GM18507 (cell line): ENCODE results near the gene DNM2.
"Not testable (repeated sequence)": the region's sequence is repeated elsewhere in the genome, so short reads cannot be mapped to it uniquely, and the experiment has no call there.

ENCODE experiments used
- DNase-seq: peaks from one replicate; pipeline ENCODE4 v3.0.0; 2011; ENCODE audit warnings: low read depth; ENCODE audit not compliant: insufficient read length; ENCODE audit errors: extremely low spot score
- FAIRE-seq: peaks from 2 replicates; lab custom pipeline; 2011; peaks lifted over from hg19 to GRCh38; lab: Jason Lieb, UNC

DNM2 gene

DNA sequence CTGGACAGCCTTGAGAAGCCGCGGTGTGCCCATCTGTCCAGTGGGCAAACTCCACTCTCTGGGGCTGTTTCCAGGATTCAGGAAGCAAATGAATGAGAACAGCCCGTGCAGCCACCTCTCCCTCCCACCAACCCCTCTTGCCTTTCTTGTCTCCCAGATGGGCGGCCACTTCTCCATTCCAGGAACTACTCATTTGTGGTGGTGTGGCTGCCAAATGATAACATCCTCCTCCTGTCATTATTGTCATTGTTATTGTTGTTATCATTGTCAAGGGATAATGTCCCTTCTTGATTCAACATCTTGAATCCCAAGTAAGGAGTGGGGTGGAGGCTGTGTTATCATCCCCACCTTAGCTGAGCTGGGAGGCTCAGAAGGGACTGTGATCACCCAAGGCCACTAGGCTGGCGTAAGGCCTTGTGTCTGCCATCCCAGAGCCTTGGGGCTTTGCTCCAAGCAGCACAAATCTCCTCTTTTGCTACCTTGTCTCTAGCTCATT lies 1.6 kb downstream of the DNM2 start:
- no peak for FAIRE-seq

DNA sequence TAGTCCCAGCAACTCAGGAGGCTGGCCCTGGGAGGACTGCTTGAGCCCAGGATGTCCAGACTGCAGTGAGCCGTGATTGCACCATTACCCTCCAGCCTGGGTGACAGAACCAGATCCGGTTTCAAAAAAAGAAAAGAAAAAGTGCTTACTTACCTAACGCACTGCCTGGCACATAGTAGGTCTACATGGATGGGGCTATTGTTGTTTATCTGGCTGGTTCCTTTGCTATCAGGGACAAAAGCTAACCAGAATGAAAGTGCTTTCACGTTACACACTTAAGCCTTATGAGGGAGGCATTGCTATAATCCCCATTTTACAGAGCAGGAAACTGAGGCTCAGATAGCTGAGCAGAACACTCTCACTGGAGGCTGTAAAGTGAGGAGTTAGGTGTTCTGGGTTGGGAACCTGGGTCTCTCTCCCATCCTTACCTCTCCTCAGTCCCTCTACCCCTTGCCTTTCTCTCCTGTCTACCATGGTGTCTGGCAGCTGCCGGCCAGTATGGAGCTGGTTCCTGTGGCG lies 2.8 kb downstream of the DNM2 start:
- FAIRE-seq (no peak), DNase-seq (no peak)

More for the DNA sequence above, 1.6 kb downstream of the DNM2 start:
- no peak for DNase-seq

DNA sequence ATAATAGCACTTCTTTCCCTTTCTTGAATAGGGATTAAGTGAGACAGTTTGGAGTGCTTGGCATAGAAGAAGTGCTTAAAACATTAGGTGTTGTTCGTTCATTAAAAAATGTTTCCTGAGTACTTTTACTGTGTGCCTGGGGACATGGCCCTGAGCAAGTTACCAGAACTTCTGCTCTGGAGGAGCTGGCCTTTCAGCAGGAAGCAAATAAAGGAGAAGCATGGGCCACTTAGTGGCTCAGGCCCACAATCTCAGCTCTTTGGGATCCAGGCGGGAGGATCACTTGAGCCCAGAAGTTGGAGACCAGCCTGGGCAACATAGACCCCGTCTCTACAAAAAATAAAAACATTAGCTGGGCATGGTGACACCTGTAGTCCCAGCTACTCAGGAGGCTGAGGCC lies 5.7 kb downstream of the DNM2 start:
- no peak for FAIRE-seq
- no peak for DNase-seq

DNA sequence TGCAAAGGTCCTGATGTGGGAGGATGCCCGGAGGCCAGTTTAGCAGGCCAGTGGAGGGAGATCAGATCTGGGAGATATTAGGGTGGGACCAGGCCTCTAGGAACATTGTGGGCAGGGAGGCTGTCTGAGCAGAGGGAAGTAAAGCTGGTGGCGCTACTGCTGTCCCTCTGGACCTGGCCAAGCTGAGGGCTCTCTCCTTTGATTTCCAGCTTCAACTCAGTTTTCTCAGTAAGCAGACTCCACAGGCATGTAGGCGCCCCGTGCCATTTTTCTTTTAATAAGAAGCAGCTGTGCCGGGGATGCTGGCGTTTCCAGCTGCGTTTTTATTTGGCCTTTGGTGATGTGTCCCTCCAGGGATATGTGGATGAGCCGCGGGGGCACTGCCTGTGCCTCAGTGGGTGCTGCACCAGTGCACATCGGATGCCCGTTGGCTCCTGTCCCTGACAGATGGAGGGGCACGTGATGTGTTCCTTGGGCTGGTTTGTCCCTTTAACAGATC lies 6.7 kb downstream of the DNM2 start:
- FAIRE-seq: no peak
- DNase-seq: no peak

DNA sequence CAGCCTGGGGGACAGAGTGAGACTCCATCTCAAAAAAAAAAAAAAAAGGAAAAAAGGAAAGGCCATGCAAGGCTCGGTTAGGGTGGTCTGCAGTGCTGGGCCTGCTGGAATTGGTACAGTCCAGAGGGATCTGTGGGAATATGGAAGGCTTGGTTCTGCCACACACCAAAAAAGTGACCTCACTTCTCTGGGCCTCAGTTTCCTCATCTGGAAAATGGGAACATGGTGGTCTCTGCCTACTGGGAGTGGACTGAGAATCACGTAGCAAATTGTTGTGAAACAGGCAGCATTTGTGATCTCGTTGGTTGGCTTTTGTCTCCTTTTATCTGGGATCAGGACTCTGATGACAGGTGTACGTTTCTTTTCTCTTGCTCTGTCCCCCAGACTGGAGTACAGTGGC lies 7.5 kb downstream of the DNM2 start:
- DNase-seq (no peak), FAIRE-seq (no peak)

DNA sequence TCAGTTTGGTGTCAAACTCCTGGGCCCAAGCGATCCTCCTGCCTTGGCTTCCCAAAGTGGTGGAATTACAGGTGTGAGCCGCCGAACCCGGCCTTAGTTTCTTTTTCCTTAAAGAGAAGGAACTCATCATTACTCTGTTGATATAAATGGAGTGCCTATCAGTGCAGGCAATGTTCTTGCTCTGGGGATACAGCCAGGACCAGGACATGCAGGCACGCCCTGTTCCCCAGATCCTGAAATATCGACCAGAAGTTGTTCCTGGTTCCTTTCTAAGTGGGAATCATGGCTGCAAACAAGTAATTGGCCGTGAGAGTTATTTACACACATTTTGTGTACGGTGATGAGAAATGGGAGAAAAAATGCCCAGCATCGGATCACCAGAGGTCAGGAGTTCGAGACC lies 8.4 kb downstream of the DNM2 start:
- FAIRE-seq (no peak), DNase-seq (no peak)

DNA sequence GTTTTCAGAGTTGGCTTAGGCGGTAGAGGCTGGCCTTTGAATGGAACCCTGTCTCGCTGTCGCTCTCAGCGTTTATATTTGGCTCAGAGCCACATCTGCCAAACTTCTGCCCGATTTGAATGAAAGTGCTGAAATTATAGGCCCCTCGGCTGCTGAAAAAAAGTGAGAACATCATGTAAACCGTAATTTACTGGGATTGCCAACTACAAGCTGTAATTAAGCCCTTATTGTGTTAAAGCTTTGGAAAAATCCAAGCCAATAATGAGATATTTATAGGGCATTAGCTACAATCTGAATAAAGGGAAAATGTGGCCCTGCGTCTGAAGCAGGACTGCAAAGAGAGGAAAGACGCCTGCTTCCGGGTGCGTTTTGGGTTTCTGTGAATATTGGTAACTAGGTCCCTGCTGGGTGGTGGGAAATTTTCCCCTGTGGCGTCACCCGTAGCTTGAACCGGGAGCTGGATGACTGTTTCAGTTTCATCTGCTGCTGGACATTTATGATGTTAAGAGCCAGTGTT lies 9.9 kb downstream of the DNM2 start:
- DNase-seq: no peak
- FAIRE-seq: no peak

DNA sequence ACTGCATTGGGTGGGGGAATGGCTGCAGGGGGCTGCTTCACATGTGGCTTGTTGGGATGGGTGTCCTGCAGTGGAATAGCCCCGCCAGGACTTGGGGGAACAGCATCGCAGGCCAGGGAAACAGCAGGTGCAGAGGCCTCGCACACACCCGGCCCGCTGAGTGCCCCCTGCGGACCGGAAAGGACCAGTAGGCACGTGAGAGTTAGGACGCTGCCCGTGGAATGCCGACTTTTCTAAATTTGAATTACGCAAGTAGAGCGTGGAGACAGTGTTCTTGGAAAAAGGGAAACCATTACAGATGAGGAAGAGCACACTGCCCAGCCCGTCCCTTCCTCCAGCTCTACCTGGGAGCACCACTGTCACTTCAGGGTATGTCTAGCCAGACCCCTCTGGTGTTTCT lies 11.5 kb downstream of the DNM2 start:
- no peak for FAIRE-seq
- no peak for DNase-seq

DNA sequence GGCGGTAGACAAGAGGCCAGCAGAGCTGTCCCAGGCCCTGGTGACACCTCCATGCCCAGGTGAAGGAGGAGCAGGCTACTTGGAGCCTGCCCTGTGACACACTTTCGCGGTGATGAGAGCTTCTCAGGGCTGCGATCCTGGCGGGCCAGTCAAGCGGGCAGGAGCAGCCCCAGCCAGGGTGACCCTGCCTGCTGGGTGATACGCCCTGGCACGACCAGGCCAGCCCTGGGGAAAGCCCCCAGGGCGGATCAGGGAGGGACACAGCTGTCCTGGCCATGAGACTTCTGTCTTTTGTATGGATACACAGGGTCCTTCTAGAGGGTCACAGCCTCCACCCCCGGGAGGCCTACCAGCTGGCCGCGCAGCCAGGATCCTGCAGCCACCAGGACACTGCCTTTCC lies 13.1 kb downstream of the DNM2 start:
- no peak for FAIRE-seq
- no peak for DNase-seq

DNA sequence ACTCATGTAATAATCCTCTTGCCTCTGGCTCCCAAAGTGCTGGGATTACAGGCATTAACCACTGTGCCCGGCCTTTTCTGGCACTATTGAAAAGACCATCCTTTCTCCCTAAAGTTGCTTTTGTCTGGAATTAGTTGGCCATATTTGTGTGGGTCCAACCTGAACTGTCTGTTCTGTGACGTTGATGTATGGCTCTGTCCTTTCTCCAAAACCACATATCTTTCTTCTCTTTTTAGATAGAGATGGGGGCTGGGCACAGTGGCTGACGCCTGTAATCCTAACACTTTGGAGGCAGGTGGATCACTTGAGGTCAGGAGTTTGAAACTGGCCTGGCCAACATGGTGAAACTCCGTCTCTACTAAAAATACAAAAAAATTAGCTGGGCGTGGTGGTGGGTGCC lies 17.9 kb downstream of the DNM2 start:
- DNase-seq (no peak), FAIRE-seq (no peak)

DNA sequence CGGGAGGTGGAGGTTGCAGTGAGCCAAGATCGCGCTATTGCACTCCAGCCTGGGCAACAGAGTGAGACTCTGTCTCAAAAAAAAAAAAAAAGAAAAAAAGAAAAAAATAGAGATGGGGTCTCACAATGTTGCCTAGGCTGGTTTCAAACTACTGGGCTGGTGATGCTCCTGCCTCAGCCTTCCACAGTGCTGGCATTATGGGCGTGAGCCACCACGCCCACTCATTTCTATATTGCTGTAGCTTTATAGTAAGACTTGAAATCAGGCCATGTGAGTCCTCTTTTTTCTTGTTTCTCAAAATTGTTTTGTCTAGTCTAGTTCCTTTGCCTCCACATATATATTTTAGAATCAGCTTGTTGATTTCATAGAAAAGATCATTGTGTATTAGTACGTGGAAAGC lies 18.3 kb downstream of the DNM2 start:
- FAIRE-seq (no peak), DNase-seq (no peak)

DNA sequence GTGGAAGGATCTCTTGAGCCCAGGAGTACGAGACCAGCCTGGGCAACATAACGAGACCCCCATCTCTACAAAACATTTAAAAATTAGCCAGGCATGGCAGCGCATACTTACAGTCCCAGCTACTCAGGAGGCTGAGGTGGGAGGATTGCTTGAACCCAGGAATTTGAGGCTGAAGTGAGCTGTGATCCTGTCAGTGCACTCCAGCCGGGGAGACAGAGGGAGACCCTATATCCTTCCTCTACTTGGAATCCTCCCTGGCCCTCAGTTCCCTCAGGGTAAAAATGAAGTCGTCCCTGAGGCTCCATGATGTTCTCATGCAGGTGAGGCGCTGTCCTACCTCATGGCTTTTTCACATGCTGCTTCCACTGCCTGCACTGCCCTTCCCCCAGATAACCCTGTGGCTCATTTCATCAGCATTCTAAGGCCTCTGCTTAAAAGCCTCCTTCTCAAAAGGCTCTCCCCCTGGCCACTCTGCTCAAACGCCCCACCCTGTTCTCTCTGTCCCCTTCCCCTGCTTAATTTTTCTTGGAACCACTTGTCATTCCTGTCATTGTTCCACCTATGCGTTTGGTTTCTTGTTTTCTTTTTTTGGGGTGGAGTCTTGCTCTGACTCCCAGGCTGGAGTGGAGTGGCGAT lies 19.2 kb downstream of the DNM2 start:
- FAIRE-seq (no peak), DNase-seq (no peak)

DNA sequence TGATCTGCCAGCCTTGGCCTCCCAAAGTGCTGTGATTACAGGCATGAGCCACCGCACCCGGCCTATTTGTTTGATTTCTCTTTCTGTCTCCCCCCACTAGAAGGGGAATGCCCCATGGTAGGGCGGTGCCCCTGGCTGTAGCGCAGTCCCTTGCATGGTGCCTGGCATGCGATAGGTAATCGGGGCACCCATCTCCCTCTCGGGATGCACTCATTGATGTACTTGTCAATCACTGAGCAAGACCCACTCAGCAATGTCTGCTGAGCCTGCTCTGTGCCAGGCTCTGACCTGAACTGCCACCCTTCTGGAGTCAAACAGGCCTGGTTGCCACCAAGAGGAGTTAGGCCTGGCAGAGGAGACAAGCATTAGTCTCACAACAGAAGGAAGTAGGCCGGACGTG lies 19.8 kb downstream of the DNM2 start:
- no peak for DNase-seq
- FAIRE-seq: no peak

DNA sequence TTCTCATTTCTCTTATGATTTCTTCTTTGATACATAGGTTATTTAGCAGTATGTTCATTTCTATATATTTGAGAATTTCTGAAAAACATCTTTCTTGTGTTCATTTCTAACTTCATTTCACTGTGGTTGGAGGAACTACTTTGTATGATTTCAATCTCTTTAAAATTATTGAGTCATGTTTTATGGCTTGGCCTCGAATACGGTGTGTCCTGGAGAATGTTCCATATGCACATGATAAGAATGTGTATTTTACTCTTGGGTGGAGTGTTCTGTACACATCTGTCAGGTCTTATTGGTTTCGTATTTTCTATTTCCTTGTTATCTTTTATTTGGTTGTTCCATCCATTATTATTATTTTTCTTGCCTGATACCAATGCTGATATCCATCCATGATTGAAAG lies 22.9 kb downstream of the DNM2 start:
- DNase-seq (no peak), FAIRE-seq (no peak)

DNA sequence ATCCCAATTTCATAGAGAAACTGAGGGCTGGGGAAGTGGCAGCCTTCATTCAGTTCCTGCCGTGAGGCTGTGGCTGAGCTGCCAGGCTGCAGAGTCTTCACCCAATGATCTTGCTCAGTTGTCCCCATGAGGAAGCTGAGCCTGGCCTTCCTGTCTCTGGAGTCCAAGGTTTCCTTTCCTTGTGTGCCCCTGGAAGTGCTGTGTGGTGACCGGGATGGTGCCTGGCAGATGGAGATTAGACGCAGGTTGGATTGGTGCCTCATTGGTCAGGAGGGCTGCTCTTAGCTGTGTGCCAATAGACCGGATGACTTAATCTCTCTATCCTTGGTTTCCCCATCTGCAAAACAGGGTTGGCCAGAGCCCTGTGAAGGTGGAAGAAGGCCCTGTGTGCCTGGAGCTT lies 24.6 kb downstream of the DNM2 start:
- FAIRE-seq (no peak), DNase-seq (no peak)

DNA sequence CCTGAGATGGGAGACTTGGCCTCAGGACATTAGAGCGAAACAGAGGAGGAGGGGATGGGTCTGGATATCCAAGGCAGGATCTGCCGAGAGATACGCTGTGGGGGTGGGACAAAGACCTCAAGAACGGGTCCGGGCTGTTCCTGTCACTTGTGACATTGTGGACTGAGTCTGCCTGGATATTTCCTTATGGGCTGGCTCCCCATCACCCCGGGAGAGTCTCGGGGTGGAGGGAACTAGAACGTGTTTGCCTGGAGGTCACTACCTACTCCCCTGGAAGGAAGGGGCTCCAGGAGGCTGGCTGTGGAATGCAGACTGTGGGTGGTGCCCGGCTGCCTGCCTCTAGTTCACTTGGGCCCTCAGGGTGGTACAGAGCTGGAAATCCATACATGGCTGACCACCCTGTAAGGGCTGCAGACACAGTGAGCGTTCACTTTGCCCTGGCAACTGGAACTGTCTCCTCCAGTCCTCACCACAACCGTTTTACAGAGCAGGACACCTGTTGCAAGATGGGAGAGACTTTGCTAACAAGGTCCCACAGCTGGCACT lies 26.4 kb downstream of the DNM2 start:
- no peak for FAIRE-seq

DNA sequence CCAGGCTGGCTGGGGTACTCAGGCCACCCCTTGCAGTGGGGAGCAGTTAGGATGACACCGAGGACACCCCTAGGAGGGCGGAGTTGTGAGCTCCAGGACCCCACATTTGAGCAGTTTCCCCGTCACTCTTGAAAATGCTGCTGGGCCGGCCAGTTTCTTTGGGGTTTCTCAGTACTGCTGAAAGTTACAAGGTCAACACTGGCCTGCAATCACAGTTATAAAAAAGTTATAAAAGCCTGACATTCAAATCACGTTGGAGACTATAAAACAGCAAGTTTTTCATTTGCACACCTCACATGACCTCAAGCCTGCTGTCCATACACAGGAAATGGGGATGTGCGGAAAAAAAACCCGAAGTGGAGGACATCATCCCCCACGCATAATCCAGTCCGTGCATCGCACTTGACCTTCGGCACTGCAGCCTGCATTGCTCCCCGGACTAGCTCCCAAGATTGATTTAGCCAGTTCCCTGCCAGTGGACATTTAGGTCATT lies 27.0 kb downstream of the DNM2 start:
- FAIRE-seq (no peak), DNase-seq (no peak)

More for the DNA sequence above, 26.4 kb downstream of the DNM2 start:
- no peak for DNase-seq

DNA sequence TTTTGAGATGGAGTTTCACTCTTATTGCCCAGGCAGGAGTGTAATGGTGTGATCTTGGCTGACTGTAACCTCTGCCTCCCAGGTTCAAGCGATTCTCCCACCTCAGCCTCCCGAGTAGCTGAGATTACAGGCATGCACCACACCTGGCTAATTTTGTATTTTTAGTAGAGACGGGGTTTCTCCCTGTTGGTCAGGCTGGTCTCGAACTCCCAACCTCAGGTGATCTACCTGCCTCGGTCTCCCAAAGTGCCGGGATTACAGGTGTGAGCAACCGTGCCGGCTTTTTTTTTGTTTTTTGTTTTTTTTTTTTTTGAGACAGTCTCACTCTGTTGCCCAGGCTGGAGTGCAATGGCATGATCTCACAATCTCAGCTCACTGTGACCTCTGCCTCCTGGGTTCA lies 28.6 kb downstream of the DNM2 start:
- not testable (repeated sequence) for FAIRE-seq

DNA sequence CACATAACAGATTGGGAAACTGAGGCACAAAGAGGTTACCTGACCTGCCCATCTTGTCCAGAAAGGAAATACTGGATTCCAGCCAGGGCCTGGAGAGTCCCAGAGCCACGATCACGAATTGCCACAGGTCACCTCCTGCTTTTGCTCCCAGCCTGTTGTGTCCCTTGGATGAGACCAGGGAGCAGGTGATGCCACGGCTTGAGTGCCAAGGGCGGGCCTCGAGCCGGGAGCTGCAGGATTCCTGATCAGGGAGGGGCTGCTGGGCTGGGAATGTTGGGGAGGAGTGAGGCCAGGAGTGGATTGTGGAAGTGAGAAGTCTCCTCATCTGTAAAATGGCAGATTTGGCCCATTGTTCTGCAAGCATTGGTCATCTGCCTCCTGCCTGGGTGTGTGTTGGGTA lies 29.4 kb downstream of the DNM2 start:
- DNase-seq: no peak

More for the DNA sequence above, 28.6 kb downstream of the DNM2 start:
- DNase-seq: not testable (repeated sequence)

DNA sequence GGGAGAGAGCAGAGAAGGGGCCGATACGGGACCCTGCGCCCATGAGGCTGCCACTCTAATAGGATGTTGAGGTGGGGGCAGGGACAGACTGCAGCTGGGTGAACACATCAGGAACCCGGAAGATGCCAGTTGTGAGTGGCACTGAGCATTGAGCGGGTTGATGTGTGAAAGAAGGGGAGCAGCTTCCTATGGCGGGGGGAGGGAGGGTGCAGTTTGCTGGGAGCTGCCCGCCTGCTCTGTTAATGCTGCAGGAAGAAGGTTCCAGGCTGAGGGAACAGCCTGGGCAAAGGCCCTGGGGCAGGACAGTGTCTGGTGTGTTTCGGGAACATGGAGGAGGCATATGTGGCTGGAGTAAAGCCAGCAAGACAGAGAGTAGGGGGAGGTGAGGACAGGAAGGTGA lies 29.8 kb downstream of the DNM2 start:
- DNase-seq: no peak
- FAIRE-seq: no peak

More for the DNA sequence above, 29.4 kb downstream of the DNM2 start:
- FAIRE-seq: no peak
